Measurements from ENCODE around the gene MALSU1.

DNA sequence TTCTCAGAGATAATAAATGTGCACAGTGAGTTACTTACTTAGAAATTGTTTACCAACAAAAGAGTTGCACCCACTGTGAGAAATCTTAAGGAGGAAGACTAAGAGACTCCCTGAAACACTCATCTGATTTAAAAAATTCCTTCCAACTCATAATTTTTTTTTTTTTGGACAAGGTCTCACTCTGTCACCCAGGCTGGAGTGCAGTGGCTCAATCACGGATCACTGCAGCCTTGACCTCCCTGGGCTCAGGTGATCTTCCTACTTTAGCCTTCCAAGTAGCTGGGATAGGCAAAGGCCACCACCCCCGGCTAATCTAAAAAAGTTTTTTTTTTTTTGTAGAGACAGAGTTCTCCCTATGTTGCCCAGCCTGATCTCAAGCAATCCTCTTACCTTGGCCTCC lies 36.0 kb downstream of the MALSU1 start:
- TF ChIP-seq, protein P1, sequence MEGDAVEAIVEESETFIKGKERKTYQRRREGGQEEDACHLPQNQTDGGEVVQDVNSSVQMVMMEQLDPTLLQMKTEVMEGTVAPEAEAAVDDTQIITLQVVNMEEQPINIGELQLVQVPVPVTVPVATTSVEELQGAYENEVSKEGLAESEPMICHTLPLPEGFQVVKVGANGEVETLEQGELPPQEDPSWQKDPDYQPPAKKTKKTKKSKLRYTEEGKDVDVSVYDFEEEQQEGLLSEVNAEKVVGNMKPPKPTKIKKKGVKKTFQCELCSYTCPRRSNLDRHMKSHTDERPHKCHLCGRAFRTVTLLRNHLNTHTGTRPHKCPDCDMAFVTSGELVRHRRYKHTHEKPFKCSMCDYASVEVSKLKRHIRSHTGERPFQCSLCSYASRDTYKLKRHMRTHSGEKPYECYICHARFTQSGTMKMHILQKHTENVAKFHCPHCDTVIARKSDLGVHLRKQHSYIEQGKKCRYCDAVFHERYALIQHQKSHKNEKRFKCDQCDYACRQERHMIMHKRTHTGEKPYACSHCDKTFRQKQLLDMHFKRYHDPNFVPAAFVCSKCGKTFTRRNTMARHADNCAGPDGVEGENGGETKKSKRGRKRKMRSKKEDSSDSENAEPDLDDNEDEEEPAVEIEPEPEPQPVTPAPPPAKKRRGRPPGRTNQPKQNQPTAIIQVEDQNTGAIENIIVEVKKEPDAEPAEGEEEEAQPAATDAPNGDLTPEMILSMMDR (IDR thresholded peaks at IDR 0.05), result no peak
- TF ChIP-seq EZH2phosphoT487 (IDR thresholded peaks at IDR 0.05; ENCODE audit: borderline replicate concordance, low read depth), result no peak
- TF ChIP-seq, protein P2, sequence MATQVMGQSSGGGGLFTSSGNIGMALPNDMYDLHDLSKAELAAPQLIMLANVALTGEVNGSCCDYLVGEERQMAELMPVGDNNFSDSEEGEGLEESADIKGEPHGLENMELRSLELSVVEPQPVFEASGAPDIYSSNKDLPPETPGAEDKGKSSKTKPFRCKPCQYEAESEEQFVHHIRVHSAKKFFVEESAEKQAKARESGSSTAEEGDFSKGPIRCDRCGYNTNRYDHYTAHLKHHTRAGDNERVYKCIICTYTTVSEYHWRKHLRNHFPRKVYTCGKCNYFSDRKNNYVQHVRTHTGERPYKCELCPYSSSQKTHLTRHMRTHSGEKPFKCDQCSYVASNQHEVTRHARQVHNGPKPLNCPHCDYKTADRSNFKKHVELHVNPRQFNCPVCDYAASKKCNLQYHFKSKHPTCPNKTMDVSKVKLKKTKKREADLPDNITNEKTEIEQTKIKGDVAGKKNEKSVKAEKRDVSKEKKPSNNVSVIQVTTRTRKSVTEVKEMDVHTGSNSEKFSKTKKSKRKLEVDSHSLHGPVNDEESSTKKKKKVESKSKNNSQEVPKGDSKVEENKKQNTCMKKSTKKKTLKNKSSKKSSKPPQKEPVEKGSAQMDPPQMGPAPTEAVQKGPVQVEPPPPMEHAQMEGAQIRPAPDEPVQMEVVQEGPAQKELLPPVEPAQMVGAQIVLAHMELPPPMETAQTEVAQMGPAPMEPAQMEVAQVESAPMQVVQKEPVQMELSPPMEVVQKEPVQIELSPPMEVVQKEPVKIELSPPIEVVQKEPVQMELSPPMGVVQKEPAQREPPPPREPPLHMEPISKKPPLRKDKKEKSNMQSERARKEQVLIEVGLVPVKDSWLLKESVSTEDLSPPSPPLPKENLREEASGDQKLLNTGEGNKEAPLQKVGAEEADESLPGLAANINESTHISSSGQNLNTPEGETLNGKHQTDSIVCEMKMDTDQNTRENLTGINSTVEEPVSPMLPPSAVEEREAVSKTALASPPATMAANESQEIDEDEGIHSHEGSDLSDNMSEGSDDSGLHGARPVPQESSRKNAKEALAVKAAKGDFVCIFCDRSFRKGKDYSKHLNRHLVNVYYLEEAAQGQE (IDR thresholded peaks at IDR 0.05; ENCODE audit: low read depth, low read length), result no peak
- TF ChIP-seq POLR2AphosphoS5 (IDR thresholded peaks at IDR 0.05; ENCODE audit: low read depth, low read length), result no peak
- TF ChIP-seq SMC3 (IDR thresholded peaks at IDR 0.05; ENCODE audit: low read depth, low read length), result no peak
- TF ChIP-seq YY1 (IDR thresholded peaks at IDR 0.05; ENCODE audit: low read depth), result no peak
- TF ChIP-seq, protein P3, sequence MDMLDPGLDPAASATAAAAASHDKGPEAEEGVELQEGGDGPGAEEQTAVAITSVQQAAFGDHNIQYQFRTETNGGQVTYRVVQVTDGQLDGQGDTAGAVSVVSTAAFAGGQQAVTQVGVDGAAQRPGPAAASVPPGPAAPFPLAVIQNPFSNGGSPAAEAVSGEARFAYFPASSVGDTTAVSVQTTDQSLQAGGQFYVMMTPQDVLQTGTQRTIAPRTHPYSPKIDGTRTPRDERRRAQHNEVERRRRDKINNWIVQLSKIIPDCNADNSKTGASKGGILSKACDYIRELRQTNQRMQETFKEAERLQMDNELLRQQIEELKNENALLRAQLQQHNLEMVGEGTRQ (IDR thresholded peaks at IDR 0.05; ENCODE audit: borderline replicate concordance, low read depth, low read length), result no peak
- TF ChIP-seq SIN3A (IDR thresholded peaks at IDR 0.05; ENCODE audit: borderline replicate concordance, low read depth, low read length), result no peak
- TF ChIP-seq EP300 (IDR thresholded peaks at IDR 0.05; ENCODE audit: borderline replicate concordance in 1 of 2, low read depth in 1 of 2, low read length in 1 of 2), result no peak
- TF ChIP-seq NRF1 (IDR thresholded peaks at IDR 0.05; ENCODE audit: low read depth, low read length), result no peak
- no peak for TF ChIP-seq NFIC (IDR thresholded peaks at IDR 0.05; ENCODE audit: borderline replicate concordance)
- TF ChIP-seq MXI1 (IDR thresholded peaks at IDR 0.05; ENCODE audit: low read depth, low read length), result no peak
- TF ChIP-seq, protein P4, sequence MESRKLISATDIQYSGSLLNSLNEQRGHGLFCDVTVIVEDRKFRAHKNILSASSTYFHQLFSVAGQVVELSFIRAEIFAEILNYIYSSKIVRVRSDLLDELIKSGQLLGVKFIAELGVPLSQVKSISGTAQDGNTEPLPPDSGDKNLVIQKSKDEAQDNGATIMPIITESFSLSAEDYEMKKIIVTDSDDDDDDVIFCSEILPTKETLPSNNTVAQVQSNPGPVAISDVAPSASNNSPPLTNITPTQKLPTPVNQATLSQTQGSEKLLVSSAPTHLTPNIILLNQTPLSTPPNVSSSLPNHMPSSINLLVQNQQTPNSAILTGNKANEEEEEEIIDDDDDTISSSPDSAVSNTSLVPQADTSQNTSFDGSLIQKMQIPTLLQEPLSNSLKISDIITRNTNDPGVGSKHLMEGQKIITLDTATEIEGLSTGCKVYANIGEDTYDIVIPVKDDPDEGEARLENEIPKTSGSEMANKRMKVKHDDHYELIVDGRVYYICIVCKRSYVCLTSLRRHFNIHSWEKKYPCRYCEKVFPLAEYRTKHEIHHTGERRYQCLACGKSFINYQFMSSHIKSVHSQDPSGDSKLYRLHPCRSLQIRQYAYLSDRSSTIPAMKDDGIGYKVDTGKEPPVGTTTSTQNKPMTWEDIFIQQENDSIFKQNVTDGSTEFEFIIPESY (IDR thresholded peaks at IDR 0.05; ENCODE audit: borderline replicate concordance, low read depth), result no peak
- TF ChIP-seq RXRA (IDR thresholded peaks at IDR 0.05; ENCODE audit: borderline replicate concordance, low read depth), result no peak
